H54 (cell line): ENCODE results near the gene ITGB1BP1.

Experiments
- DNase-seq: peaks from one replicate; pipeline ENCODE4 v3.0.0; 2011; ENCODE audit warnings: low spot score, mixed read lengths; ENCODE audit not compliant: insufficient read length
- FAIRE-seq: peaks from 3 replicates; lab custom pipeline; 2011; peaks lifted over from hg19 to GRCh38; lab: Jason Lieb, UNC
- POLR2A ChIP-seq: IDR thresholded peaks from 2 replicates; pipeline ENCODE4 v1.6.1; 2011; ENCODE audit warnings: low read depth, mild to moderate bottlenecking, low read length

Gene ITGB1BP1

GRCh38 chr2:9388199-9388681 lies 35.1 kb downstream of the ITGB1BP1 start:
- FAIRE-seq (no peak), DNase-seq (no peak)
- TF ChIP-seq POLR2A, result no peak

- no peak for FAIRE-seq
- DNase-seq, result no peak
- TF ChIP-seq POLR2A, result no peak
Observed at GRCh38 chr2:9385841-9386240, 37.5 kb downstream of the ITGB1BP1 start.

GRCh38 chr2:9384521-9384920 lies 38.8 kb downstream of the ITGB1BP1 start:
- TF ChIP-seq POLR2A, result no peak
- no peak for DNase-seq
- no peak for FAIRE-seq

DNA sequence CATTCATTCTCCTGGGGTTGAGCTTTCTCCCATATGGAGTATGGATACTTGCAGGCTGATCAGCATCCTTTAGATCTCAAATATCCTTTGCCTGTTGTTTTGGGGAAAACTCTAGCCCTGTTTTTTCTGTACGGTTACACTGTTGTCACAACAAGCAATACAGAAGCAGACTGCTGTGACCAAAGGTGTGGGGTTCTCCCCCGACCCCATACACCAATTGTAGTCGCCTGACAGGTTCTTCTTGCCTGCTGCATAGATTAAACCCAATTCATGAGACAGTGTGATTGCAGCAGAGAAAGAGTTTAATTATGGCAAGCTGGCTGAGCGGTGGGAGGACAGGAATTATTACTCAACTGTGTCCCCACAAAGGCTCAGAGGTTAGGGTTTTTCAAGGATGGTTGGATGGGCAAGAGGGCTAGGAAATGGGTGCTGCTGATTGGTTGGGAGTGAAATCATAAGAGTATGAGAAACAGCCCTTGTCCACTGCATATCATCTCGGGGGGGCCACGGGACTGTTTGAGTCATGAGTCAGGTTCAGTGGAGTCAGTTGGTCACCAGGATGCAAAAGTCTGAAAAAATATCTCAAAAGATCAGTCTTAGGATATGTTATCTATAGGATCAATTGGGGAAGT lies 40.6 kb downstream of the ITGB1BP1 start:
- no peak for DNase-seq
- FAIRE-seq, result no peak
- TF ChIP-seq POLR2A, result no peak

DNA sequence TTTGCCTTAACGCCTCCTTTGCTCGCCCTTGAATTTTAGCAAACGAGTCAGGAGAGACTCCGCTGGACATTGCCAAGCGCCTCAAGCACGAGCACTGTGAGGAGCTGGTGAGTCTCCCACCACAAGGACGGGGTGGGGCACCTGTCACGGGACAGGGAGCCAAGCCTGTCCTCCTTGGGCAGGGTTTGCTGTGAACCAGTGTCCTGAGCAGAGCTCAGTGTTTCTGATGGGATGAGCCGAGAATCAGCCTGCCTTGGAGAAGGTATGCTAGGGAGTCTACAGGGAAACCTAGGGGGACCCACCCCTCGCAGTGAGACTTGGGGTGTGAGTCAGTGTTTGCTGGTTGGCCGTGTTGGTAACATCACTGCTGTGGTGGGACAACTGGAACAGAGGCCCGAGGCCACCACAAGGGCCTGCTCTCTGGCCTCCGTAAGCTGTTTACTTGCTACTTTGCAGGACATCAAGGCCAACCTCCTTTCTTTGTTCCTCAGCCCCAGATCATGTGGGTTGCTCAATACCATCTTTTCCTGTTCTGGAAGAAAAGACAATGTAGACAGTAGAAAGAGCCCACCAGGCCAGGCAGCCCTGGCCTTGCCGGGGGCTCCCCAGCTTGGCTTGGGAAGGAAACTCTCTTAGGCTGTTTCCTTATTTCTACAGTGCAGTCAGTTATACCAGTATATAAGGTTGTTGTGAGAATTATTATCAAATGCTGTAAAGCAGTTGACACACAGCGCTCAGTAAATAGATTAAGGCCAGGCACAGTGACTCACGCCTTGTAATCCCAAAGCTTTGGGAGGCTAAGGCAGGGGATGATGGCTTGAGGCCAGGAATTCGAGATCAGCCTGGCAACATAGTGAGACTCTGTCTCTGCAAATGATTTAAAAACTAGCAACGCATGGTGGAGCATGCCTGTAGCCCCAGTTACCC lies 42.4 kb downstream of the ITGB1BP1 start:
- TF ChIP-seq POLR2A, result no peak
- DNase-seq, result peak; percentile 62
- peak; percentile 80 for FAIRE-seq

- no peak for TF ChIP-seq POLR2A
- FAIRE-seq (no peak), DNase-seq (no peak)
Observed at GRCh38 chr2:9379391-9379755, 44.0 kb downstream of the ITGB1BP1 start.

- no peak for TF ChIP-seq POLR2A
- DNase-seq (peak; percentile 84), FAIRE-seq (peak; percentile 67)
Observed at GRCh38 chr2:9378433-9379390, 44.6 kb downstream of the ITGB1BP1 start.

DNA sequence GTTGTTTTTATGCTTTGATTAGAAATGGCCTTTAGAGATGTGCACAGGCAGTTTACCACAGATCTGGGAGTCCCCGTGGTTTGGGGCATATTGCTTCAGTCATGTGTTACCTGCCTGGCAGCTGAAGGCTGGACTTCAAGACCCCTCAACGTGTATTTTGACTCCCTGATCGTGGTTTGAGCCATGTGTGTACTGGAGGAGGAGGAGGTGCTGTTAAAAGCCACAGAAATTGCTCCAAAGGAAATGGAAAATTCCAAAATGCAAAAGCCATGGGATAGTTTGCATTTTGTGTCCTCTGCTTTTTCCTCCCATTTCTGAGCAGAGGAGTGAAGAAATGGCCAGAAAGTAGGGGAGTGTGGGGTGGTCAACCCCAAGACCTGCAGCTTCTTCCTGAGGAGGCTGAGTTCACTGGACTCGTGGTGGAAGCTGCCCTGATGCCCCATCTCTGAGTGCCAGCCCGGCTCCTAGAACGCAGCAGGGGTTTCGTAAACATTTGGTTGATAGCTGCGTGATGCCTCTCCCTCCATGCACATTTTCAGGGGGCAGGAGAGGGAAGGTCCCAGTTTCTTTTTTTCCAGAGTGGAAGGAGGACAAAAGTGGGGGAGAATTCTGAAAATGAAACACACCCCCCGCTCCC lies 45.7 kb downstream of the ITGB1BP1 start:
- no peak for TF ChIP-seq POLR2A
- DNase-seq (no peak), FAIRE-seq (no peak)

GRCh38 chr2:9375857-9376428 lies 47.4 kb downstream of the ITGB1BP1 start:
- DNase-seq (no peak), FAIRE-seq (no peak)
- no peak for TF ChIP-seq POLR2A

DNA sequence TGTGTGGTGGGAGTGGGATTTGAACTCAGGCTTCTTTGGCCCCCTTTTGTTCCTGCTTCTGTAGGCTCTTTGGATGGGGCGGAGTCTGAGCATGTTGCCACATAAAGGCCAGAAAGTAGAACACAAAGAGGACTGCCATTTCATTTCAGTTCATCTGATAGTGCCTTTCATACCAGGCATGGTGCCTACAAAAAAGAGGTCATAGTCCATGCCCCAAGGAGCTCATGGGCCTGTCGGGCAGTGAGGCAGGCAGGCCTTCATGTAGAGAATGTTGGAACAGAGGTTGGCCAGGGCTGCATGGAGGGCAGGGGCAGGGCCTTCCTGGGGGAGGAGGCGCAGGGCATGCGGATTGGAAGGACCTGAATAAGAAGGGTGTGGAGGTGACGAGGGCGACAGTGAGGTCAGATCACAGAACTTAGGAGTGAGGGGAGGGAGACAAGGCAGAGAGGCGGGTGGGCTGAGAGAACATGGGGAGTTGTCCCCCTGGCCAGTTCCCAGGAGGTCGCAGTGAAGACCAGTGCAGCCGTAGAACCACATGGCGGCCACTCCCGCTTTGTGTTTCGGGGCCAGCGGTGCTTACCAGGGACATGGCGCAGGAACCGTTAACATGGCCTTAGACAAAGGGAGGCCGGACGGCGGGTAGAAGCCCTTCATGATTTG lies 49.1 kb downstream of the ITGB1BP1 start:
- FAIRE-seq (no peak), DNase-seq (no peak)
- TF ChIP-seq POLR2A, result no peak

GRCh38 chr2:9373476-9373875 lies 49.9 kb downstream of the ITGB1BP1 start:
- no peak for FAIRE-seq
- no peak for DNase-seq
- no peak for TF ChIP-seq POLR2A

- no peak for FAIRE-seq
- DNase-seq, result no peak
- no peak for TF ChIP-seq POLR2A
Observed at GRCh38 chr2:9373047-9373446, 50.3 kb downstream of the ITGB1BP1 start.
